Measurements from ENCODE around the gene TRIB2.

DNA sequence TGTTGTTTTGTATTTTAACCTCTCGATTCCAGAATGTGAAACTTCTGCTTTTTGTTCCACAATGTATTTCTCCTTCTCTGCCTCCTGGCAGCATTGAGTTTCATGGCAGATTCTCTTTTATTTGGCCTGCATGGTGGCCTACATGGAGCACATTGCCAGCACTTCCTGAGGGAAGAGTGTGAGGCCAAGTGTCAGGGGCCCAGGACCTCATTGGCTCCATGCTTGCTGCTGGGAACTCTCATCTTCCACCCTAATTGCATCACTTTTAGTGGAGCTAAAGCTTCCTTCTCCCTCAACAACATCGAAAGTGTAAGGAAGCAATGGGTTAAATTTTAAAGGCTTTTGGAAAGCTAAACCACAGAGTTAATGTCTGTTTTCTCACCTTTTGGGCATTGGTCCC lies 9.5 kb downstream of the TRIB2 start:
- TF ChIP-seq, protein P1, sequence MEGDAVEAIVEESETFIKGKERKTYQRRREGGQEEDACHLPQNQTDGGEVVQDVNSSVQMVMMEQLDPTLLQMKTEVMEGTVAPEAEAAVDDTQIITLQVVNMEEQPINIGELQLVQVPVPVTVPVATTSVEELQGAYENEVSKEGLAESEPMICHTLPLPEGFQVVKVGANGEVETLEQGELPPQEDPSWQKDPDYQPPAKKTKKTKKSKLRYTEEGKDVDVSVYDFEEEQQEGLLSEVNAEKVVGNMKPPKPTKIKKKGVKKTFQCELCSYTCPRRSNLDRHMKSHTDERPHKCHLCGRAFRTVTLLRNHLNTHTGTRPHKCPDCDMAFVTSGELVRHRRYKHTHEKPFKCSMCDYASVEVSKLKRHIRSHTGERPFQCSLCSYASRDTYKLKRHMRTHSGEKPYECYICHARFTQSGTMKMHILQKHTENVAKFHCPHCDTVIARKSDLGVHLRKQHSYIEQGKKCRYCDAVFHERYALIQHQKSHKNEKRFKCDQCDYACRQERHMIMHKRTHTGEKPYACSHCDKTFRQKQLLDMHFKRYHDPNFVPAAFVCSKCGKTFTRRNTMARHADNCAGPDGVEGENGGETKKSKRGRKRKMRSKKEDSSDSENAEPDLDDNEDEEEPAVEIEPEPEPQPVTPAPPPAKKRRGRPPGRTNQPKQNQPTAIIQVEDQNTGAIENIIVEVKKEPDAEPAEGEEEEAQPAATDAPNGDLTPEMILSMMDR (IDR thresholded peaks at IDR 0.05): no peak
- TF ChIP-seq POLR2A (IDR thresholded peaks at IDR 0.05): no peak
